MCF 10A (cell line): ENCODE results near the gene TRIM28. TPM values are rescaled to one million over a fixed set of nuclear protein-coding genes. Genes with fewer than 3 reads are reported as not detected.

ENCODE experiments used
- BruUV-seq: library from RNA; stranded (reverse); fragments of 400-500 nt; replicated peaks from 2 replicates; lab custom pipeline; 2021; lab: Mats Ljungman, UMichigan
- CTCF ChIA-PET: fragments of 300-600 bp; sonication (Branson Sonifier 250); formaldehyde crosslinking; extraction: SDS; loops from one replicate; lab custom pipeline; 2021; ENCODE audit warnings: antibody characterized with exemption, inconsistent platforms; lab: Yijun Ruan, JAX
- POLR2A ChIA-PET: fragments of 300-600, 350-650 bp; sonication (Branson Sonifier 250); formaldehyde crosslinking; extraction: SDS; loops from one replicate; lab custom pipeline; 2020; ENCODE audit warnings: antibody characterized with exemption, inconsistent platforms; lab: Yijun Ruan, JAX
- DNase-seq: peaks from one replicate; pipeline ENCODE4 v3.0.0-alpha.2; 2018; ENCODE audit not compliant: unreplicated experiment
- H3K27ac Mint-ChIP-seq: one replicate; pipeline ENCODE4 v1.8.0; 2022; ENCODE audit warnings: mild to moderate bottlenecking, low read depth, mixed read lengths; ENCODE audit not compliant: unreplicated experiment
- H3K27me3 Mint-ChIP-seq: one replicate; pipeline ENCODE4 v1.8.0; 2022; ENCODE audit warnings: mixed read lengths; ENCODE audit not compliant: insufficient read depth, unreplicated experiment
- H3K36me3 Mint-ChIP-seq: one replicate; pipeline ENCODE4 v1.8.0; 2022; ENCODE audit warnings: mild to moderate bottlenecking, moderate library complexity, mixed read lengths; ENCODE audit not compliant: insufficient read depth, unreplicated experiment
- H3K4me1 Mint-ChIP-seq: one replicate; pipeline ENCODE4 v1.8.0; 2022; ENCODE audit warnings: mixed read lengths; ENCODE audit not compliant: insufficient read depth, unreplicated experiment
- H3K4me3 Mint-ChIP-seq: one replicate; pipeline ENCODE4 v1.8.0; 2022; ENCODE audit warnings: mild to moderate bottlenecking, moderate library complexity, mixed read lengths; ENCODE audit not compliant: unreplicated experiment
- H3K9me3 Mint-ChIP-seq: one replicate; pipeline ENCODE4 v1.8.0; 2022; ENCODE audit warnings: mixed read lengths; ENCODE audit not compliant: unreplicated experiment
- CTCF ChIP-seq: fragments of 200-600 bp; IDR thresholded peaks from one replicate; pipeline ENCODE4 v1.8.0; 2022; ENCODE audit warnings: antibody characterized with exemption, mild to moderate bottlenecking; ENCODE audit not compliant: unreplicated experiment
- intact Hi-C: fragments of 100-400 bp; cut with micrococcal nuclease; formaldehyde crosslinking; loops from 2 replicates; pipeline ENCODE4 v1.14.1; 2022
- total RNA-seq: library from RNA; stranded (reverse); gene quantifications from 2 replicates; pipeline ENCODE4 v1.2.3, GENCODE V29; 2022

TRIM28 gene
- total RNA-seq, 1 experiment from 2014 or later: 290 TPM

DNA sequence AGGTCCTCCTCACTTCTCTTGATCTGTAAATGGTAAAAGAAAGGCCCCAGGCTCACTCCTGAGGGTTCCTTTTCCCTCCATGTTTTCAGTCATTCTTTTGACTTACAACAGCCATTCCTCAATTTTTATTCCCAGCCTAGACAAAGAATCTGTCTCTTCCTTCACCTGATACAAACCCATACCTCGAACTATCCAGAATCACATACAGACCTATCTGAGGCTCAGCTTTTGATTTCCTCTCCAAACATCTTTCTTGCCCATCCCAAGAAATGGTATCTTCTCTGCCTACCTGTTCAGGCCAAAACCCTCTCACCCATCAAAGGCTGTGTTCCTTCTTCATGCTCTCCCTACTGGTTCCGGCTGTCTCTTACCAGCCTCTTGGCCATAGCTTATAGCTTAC is 8.8 kb downstream of the TRIM28 start:
- H3K4me3 Mint-ChIP-seq: peak overlapping the region; percentile 22
- peaks cover 90% of the 10 kb centered on the region for H3K36me3 Mint-ChIP-seq
- H3K27ac Mint-ChIP-seq: no peak overlapping the region
- peaks cover 36% of the 10 kb centered on the region for H3K4me1 Mint-ChIP-seq
- TF ChIP-seq CTCF: no peak
- no peaks in the 10 kb centered on the region for H3K27me3 Mint-ChIP-seq
- POLR2A ChIA-PET: interaction anchor here (1.0 to 5.4 kb wide), 5 partner anchors 8 to 53 kb away, joined by 3 to 166 read pairs (median 16); partner anchors contain the start of genes TRIM28 and ZBTB45
- CTCF ChIA-PET: interaction anchor here (0.6 to 1.7 kb wide), 2 partner anchors 23 to 32 kb away, joined by 4 to 7 read pairs; no protein-coding TSS in a partner anchor
- intact Hi-C loops: no loop called here
- DNase-seq: no peak
- H3K9me3 Mint-ChIP-seq: no peaks in the 10 kb centered on the region
- BruUV-seq: no TSS peak

DNA sequence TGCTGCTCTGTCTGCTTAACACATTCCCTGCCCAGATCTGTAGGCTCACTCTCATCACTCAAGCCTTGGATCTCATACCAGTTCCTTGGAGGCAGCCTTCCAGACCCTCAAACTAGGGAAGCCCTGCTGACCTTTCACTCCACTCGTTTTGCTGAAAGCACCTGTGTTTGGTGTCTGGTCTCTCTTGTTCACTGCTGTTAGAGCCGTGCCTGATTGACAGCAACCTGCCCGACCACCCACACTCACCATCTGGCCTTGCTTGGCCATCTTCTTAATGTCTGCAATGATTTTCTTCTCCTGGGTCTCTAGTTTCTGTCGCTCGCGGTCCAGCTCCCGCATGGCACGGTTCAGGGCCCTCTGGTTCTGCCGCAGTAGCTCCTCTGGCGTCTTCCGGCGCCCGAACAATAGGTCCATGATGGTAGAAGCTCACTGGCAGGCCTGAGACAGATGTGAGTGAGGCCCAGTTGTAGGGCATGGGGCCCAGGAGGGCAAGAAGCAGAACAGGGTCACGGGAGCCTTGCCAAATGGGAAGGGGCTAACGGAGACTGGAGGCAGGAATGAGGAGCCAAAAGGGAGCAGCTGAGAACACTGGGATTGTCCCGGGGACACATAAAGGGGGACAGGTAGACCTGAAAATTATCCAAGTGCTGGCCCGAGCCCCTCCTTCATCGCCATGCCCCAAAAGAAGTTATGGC is 10.1 kb downstream of the TRIM28 start:
- CTCF ChIA-PET: interaction anchor here (1.6 to 3.0 kb wide), 2 partner anchors 8 to 35 kb away, joined by 6 to 43 read pairs; partner anchors contain the start of gene ZBTB45
- intact Hi-C loops: loop anchor here (2.0 kb wide), 1 partner anchor 35 kb away; the partner anchor contains the start of gene ZBTB45
- no peak for DNase-seq
- Mint-ChIP-seq H3K27ac (peak overlapping the region; percentile 99), H3K4me3 (peak overlapping the region; percentile 98), H3K9me3 (no peaks in the 10 kb centered on the region), H3K36me3 (peaks cover 89% of the 10 kb centered on the region), H3K27me3 (no peaks in the 10 kb centered on the region), H3K4me1 (peaks cover 36% of the 10 kb centered on the region)
- no peak for TF ChIP-seq CTCF
- no TSS peak for BruUV-seq
- POLR2A ChIA-PET: interaction anchor here (0.6 to 5.4 kb wide), 10 partner anchors 9 to 78 kb away, joined by 3 to 166 read pairs (median 6); partner anchors contain the start of genes MZF1, TRIM28 and ZBTB45

DNA sequence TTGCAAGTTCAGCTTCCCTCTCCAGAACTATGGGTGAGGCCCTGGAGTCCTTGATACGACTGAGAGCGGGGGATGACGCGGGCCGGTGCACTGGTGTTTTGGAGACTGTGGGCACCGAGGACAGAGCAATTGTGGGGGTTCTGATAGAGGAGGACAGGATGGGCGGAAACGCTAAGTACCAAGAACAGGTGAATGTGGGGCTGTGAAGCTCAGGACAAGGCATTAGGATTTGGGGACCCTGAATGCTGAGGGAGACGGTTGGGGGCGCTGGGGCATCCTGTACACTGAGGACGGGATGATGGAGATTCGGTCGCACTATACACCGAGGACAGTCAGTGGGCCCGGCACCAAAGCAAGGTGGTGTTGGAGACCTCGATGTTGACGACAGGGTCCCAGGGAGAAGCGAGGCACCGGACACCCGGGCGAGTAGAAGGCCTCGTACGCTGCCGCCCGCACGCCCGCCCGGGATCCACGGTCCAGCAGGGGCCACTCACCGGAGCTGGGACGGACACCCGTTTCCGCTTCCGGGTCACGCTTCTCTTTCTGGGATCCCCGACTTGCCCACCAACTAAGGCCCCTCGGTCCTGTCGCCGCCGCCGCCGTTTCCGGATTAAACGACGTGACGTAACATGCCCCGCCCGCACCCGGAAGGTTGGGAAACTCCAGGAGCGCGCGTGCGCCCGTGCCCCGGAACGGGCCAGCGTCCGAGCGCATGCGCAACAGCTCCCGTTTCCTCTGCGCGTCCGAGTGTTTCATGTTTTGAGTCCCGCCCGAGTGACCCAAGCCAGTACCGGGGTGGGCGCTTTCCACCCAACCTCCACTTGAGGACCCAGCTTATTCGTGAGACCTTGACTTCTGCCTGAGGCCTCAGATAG is 10.9 kb downstream of the TRIM28 start, which contains the start of gene CHMP2A:
Gene CHMP2A (minus strand): TSS at position 612 of the 875 bp plus-strand sequence. CDS start 893 bp downstream, outside the sequence.
- H3K27ac Mint-ChIP-seq: peak within 1 kb of the TSS; percentile 99
- H3K9me3 Mint-ChIP-seq: no peaks in the 10 kb centered on the region
- peak within 1 kb of the TSS; percentile 98 for H3K4me3 Mint-ChIP-seq
- intact Hi-C loops: loop anchor here (2.0 kb wide), 1 partner anchor 36 kb away; the partner anchor contains the start of gene ZBTB45
- TSS peak; percentile 9 for BruUV-seq
- H3K36me3 Mint-ChIP-seq: peaks cover 88% of the 10 kb centered on the region
- no peak for TF ChIP-seq CTCF
- ChIA-PET CTCF (interaction anchor here (0.7 to 3.0 kb wide), 4 partner anchors 9 to 35 kb away, joined by 3 to 43 read pairs (median 5); partner anchors contain the start of genes TRIM28 and ZBTB45), POLR2A (interaction anchor here (0.6 to 5.4 kb wide), 11 partner anchors 10 to 79 kb away, joined by 3 to 166 read pairs (median 6); partner anchors contain the start of genes MZF1, TRIM28 and ZBTB45)
- no peaks in the 10 kb centered on the region for H3K27me3 Mint-ChIP-seq
- H3K4me1 Mint-ChIP-seq: peaks cover 36% of the 10 kb centered on the region
- peak; percentile 97 for DNase-seq
